Brain microvascular endothelial cell (primary cell): ENCODE data around the gene TAF1L.

Source experiments
- DNase-seq: peaks from one replicate; pipeline ENCODE4 v3.0.0-alpha.2; 2020
- H3K27ac ChIP-seq: fragments of 250-450 bp; sonication (Bioruptor Pico); 2 replicates; pipeline ENCODE4 v1.5.1; 2020; ENCODE audit warnings: mild to moderate bottlenecking, moderate library complexity
- H3K27me3 ChIP-seq: fragments of 250-450 bp; sonication (Bioruptor Pico); replicated peaks from 2 replicates; pipeline ENCODE4 v1.5.1; 2020; ENCODE audit warnings: mild to moderate bottlenecking
- H3K36me3 ChIP-seq: fragments of 250-450 bp; sonication (Bioruptor Pico); replicated peaks from 2 replicates; pipeline ENCODE4 v1.5.1; 2020; ENCODE audit warnings: mild to moderate bottlenecking
- H3K4me3 ChIP-seq: 2 replicates; pipeline ENCODE4 v1.5.1; 2011; ENCODE audit warnings: low read depth, mild to moderate bottlenecking, control low read depth, low read length, moderate library complexity
- in situ Hi-C: cut with HindIII; loops from 2 replicates; pipeline ENCODE4 v1.10.0; 2017; ENCODE audit warnings: low sequenced_read_pairs, low pct_ligation_motif_present
- TF ChIP-seq, protein P1 (sequence below): IDR thresholded peaks from 2 replicates; pipeline ENCODE4 v1.5.1; 2011; ENCODE audit warnings: low read depth, mild to moderate bottlenecking, moderate library complexity, low read length, control low read depth, inconsistent platforms; ENCODE audit errors: missing control alignments

The TAF1L gene, protein sequence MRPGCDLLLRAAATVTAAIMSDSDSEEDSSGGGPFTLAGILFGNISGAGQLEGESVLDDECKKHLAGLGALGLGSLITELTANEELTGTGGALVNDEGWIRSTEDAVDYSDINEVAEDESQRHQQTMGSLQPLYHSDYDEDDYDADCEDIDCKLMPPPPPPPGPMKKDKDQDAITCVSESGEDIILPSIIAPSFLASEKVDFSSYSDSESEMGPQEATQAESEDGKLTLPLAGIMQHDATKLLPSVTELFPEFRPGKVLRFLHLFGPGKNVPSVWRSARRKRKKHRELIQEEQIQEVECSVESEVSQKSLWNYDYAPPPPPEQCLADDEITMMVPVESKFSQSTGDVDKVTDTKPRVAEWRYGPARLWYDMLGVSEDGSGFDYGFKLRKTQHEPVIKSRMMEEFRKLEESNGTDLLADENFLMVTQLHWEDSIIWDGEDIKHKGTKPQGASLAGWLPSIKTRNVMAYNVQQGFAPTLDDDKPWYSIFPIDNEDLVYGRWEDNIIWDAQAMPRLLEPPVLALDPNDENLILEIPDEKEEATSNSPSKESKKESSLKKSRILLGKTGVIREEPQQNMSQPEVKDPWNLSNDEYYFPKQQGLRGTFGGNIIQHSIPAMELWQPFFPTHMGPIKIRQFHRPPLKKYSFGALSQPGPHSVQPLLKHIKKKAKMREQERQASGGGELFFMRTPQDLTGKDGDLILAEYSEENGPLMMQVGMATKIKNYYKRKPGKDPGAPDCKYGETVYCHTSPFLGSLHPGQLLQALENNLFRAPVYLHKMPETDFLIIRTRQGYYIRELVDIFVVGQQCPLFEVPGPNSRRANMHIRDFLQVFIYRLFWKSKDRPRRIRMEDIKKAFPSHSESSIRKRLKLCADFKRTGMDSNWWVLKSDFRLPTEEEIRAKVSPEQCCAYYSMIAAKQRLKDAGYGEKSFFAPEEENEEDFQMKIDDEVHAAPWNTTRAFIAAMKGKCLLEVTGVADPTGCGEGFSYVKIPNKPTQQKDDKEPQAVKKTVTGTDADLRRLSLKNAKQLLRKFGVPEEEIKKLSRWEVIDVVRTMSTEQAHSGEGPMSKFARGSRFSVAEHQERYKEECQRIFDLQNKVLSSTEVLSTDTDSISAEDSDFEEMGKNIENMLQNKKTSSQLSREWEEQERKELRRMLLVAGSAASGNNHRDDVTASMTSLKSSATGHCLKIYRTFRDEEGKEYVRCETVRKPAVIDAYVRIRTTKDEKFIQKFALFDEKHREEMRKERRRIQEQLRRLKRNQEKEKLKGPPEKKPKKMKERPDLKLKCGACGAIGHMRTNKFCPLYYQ (N-terminal part only)

DNA sequence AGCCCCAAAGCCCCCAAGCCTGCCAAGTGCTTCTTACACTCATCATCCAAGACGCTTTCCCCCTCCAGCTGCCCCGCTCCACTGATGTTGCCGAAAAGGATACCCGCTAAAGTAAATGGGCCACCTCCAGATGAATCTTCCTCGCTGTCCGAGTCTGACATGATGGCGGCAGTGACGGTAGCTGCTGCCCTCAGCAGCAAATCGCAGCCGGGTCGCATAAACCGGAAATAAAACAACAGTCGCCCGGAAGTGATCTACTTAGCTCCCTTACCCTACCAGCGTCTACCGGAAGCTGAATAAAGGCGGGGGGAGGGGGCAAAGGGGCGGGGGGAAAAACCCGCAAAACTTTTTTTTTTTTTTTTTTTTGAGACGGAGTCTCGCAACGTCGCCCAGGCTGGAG, at the start of gene TAF1L:
Gene TAF1L, minus strand, starts transcription at position 308 of the 400 bp plus-strand sequence. Its CDS starts 90 bp downstream, at position 218.
- in situ Hi-C loops, result no loop called here
- TF ChIP-seq, protein P1, sequence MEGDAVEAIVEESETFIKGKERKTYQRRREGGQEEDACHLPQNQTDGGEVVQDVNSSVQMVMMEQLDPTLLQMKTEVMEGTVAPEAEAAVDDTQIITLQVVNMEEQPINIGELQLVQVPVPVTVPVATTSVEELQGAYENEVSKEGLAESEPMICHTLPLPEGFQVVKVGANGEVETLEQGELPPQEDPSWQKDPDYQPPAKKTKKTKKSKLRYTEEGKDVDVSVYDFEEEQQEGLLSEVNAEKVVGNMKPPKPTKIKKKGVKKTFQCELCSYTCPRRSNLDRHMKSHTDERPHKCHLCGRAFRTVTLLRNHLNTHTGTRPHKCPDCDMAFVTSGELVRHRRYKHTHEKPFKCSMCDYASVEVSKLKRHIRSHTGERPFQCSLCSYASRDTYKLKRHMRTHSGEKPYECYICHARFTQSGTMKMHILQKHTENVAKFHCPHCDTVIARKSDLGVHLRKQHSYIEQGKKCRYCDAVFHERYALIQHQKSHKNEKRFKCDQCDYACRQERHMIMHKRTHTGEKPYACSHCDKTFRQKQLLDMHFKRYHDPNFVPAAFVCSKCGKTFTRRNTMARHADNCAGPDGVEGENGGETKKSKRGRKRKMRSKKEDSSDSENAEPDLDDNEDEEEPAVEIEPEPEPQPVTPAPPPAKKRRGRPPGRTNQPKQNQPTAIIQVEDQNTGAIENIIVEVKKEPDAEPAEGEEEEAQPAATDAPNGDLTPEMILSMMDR, result no peak
- H3K4me3 ChIP-seq, result no peak within 1 kb of the TSS

DNA sequence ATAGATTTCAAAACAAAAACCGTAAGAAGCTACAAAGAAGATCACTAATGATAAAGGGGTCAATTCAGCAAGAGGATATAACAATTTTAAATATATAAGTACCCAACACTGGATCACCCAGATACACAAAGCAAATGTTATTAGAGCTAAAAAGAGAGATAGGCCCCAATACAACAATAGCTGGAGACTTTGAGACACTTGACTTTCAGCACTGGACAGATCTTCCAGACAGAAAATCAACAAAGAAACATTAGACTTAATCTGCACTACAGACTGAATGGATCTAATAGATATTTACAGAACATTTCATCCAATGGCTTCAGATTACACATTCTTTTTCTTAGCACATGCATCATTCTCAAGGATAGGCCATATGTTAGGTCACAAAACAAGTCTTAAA, 46.3 kb upstream of the TAF1L start:
- no peak overlapping the region for H3K4me3 ChIP-seq
- H3K27ac ChIP-seq, result no peak overlapping the region
- TF ChIP-seq, protein P1, result no peak
- DNase-seq, result no peak
- no peaks in the 10 kb centered on the region for H3K27me3 ChIP-seq
- in situ Hi-C loops, result no loop called here
- H3K36me3 ChIP-seq, result no peaks in the 10 kb centered on the region

More for the DNA sequence above, at the start of gene TAF1L:
- no peaks in the 10 kb centered on the region for H3K36me3 ChIP-seq
- H3K27me3 ChIP-seq, result no peaks in the 10 kb centered on the region
- H3K27ac ChIP-seq, result no peak within 1 kb of the TSS
- DNase-seq, result no peak

DNA sequence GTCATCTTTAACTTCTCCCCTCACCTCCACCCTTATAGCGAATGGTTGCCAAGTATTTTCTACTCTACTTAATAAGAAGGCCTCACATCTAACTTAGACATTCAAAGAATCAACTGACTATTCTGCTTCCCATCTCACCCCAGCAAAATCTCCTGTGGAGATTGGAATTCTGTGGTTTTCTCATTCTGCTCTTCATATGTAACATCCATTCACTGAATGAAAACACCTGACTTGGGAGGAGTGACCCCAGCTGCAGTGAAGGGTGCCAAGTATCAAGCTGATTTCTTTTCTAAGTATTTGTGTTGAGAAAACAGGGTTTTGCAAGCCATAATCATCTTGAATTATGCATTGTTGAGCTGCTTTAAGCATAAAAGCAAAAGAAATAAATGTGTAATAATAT, 42.5 kb upstream of the TAF1L start:
- TF ChIP-seq, protein P1, result no peak

DNA sequence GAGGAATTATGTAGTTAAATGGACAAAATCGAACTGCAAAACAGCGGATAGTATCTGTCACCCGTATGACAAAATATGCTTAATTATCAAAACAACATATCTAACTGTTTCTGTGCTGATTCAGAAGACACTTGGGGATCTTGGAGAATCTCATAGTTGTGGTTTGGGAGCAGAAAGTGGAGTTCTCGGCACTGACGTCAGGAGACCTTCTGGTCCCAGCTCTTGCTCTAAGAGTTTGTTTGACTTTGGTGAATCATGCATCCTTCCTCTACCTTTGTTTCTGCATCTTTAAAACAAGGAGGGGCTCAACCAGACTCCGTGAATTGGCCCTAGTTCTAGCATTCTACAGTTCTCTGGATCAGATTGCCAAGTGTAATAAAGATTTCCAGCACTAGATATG, 37.0 kb upstream of the TAF1L start:
- H3K36me3 ChIP-seq, result no peaks in the 10 kb centered on the region
- DNase-seq, result peak; percentile 19

More for the DNA sequence above, 42.5 kb upstream of the TAF1L start:
- Histone ChIP-seq H3K27ac (no peak overlapping the region), H3K27me3 (no peaks in the 10 kb centered on the region), H3K4me3 (no peak overlapping the region), H3K36me3 (no peaks in the 10 kb centered on the region)
- DNase-seq, result no peak
- in situ Hi-C loops, result no loop called here

DNA sequence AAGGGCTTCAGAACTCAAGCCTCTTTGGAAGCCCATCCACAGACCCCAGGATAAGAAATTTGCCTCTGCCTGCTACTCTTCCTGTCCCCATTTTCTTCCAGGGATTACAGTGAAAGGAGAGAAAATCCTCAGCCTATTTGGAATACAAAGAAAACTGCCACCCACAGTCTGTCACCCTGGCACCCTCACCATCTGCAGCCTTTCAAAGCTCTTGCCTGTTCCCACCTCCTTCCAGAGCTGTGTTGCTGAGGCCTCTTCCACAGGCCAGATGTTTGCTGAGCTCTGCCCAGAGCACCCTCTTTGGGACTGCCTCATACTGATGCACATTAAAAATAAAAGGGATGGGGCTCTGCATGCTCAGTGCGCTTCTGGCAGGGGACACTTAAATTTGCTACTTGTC, 35.9 kb upstream of the TAF1L start:
- no peak for DNase-seq
- in situ Hi-C loops, result no loop called here
- H3K27ac ChIP-seq, result no peak overlapping the region
- TF ChIP-seq, protein P1, result no peak
- H3K27me3 ChIP-seq, result no peaks in the 10 kb centered on the region
- no peaks in the 10 kb centered on the region for H3K36me3 ChIP-seq
- no peak overlapping the region for H3K4me3 ChIP-seq

More for the DNA sequence above, 37.0 kb upstream of the TAF1L start:
- TF ChIP-seq, protein P1, result no peak
- Histone ChIP-seq H3K4me3 (no peak overlapping the region), H3K27me3 (no peaks in the 10 kb centered on the region), H3K27ac (no peak overlapping the region)
- in situ Hi-C loops, result no loop called here
